ENCODE data around the gene NIM1K. TPM values are rescaled to one million over a fixed set of nuclear protein-coding genes. Genes with fewer than 3 reads are reported as not detected.

NIM1K gene
- total and polyA plus RNA-seq, 2 of the 13 experiments (the other 11 are each of a cell fraction or from before 2014, with no cell fraction given), result 0.04 TPM; not detected in 1

- Histone ChIP-seq H3K36me3 (replicated peaks in 1 of 2; ENCODE audit: control insufficient read depth in 1 of 2, insufficient read depth in 2 of 2, low read length in 2 of 2) (no peaks in the 10 kb centered on the region), H3K27ac (ENCODE audit: extremely low read length, insufficient read depth, low read length) (no peak overlapping the region), H3K9ac (ENCODE audit: insufficient read depth, low read depth, low read length) (no peak overlapping the region), H4K20me1 (ENCODE audit: insufficient read depth, low read length) (no peaks in the 10 kb centered on the region), H3K4me1 (ENCODE audit: insufficient read depth, low read length) (no peaks in the 10 kb centered on the region), H3K27me3 (ENCODE audit: control insufficient read depth in 1 of 2, insufficient read depth in 2 of 2, low read length in 2 of 2) (no peaks in the 10 kb centered on the region), H3K4me2 (ENCODE audit: low read depth, low read length) (no peak overlapping the region), H2AFZ (ENCODE audit: low read length) (no peak overlapping the region), H3K4me3 (replicated peaks in 1 of 3; ENCODE audit: insufficient read depth in 1 of 3, low read depth in 2 of 3, low read length in 3 of 3) (no peak overlapping the region), H3K79me2 (ENCODE audit: insufficient read depth, low read length) (no peaks in the 10 kb centered on the region), H3K9me3 (ENCODE audit: low read length) (no peaks in the 10 kb centered on the region)
- 67% methylated on average over 15 of the region's 15 CpGs for WGBS (ENCODE audit: low lambda C conversion rate)
- TF ChIP-seq NAIF1 (CRISPR knock-in tag; IDR thresholded peaks at IDR 0.05; ENCODE audit: borderline replicate concordance) (no peak), NBN (conservative IDR thresholded peaks at IDR 0.05) (no peak), DDIT3 (CRISPR knock-in tag; IDR thresholded peaks at IDR 0.05) (no peak), ERF (CRISPR knock-in tag; IDR thresholded peaks at IDR 0.05) (no peak), ZNF414 (CRISPR knock-in tag; IDR thresholded peaks at IDR 0.05) (no peak), RBAK (CRISPR knock-in tag; IDR thresholded peaks at IDR 0.05) (no peak)
- CTCF ChIA-PET (ENCODE audit: low intra/inter-chr PET ratio, low total read pairs), result no interaction called here
- intact Hi-C loops (cut with micrococcal nuclease; ENCODE audit: unreplicated experiment) (no loop called here), in situ Hi-C loops (cut with HindIII; ENCODE audit: extremely low pct_ligation_motif_present, low pct_unique_long_range_greater_than_20kb) (no loop called here)
- no peak for DNase-seq (ENCODE audit: low spot score)
- POLR2A ChIA-PET, result no interaction called here
- FAIRE-seq, result no peak
- ATAC-seq, result no peak
- no TSS peak for BruUV-seq (replicated peaks)
Observed at GRCh38 chr5:43232943-43233833, 41.2 kb downstream of the NIM1K start.

GRCh38 chr5:43233946-43234345, 41.9 kb downstream of the NIM1K start:
- ChIA-PET CTCF (ENCODE audit: low intra/inter-chr PET ratio, low total read pairs) (no interaction called here), POLR2A (no interaction called here)
- BruUV-seq (replicated peaks), result no TSS peak
- H3K27me3 ChIP-seq (ENCODE audit: control insufficient read depth in 1 of 2, insufficient read depth in 2 of 2, low read length in 2 of 2), result no peaks in the 10 kb centered on the region
- no peaks in the 10 kb centered on the region for H3K36me3 ChIP-seq (replicated peaks in 1 of 2; ENCODE audit: control insufficient read depth in 1 of 2, insufficient read depth in 2 of 2, low read length in 2 of 2)
- H3K79me2 ChIP-seq (ENCODE audit: insufficient read depth, low read length), result no peaks in the 10 kb centered on the region
- under 1% methylated on average over 3 of the region's 3 CpGs for WGBS (ENCODE audit: low lambda C conversion rate)
- no peaks in the 10 kb centered on the region for H4K20me1 ChIP-seq (ENCODE audit: insufficient read depth, low read length)
- no peak overlapping the region for H3K27ac ChIP-seq (ENCODE audit: extremely low read length, insufficient read depth, low read length)
- no peaks in the 10 kb centered on the region for H3K4me1 ChIP-seq (ENCODE audit: insufficient read depth, low read length)
- FAIRE-seq (no peak), ATAC-seq (no peak), DNase-seq (ENCODE audit: low spot score) (no peak)
- H2AFZ ChIP-seq (ENCODE audit: low read length), result no peak overlapping the region
- no peak overlapping the region for H3K9ac ChIP-seq (ENCODE audit: insufficient read depth, low read depth, low read length)
- H3K9me3 ChIP-seq (ENCODE audit: low read length), result no peaks in the 10 kb centered on the region
- no peak overlapping the region for H3K4me2 ChIP-seq (ENCODE audit: low read depth, low read length)
- TF ChIP-seq NFYB (CRISPR knock-in tag; IDR thresholded peaks at IDR 0.05), result no peak
- TF ChIP-seq SMAD3 (CRISPR knock-in tag; IDR thresholded peaks at IDR 0.05), result no peak
- TF ChIP-seq SALL1 (CRISPR knock-in tag; IDR thresholded peaks at IDR 0.05), result no peak
- no peak for TF ChIP-seq ZNF616 (CRISPR knock-in tag; IDR thresholded peaks at IDR 0.05; ENCODE audit: low read depth)
- no peak for TF ChIP-seq ZNF33B (CRISPR knock-in tag; IDR thresholded peaks at IDR 0.05)
- no peak for TF ChIP-seq ISX (CRISPR knock-in tag; conservative IDR thresholded peaks at IDR 0.05)
- no peak overlapping the region for H3K4me3 ChIP-seq (replicated peaks in 1 of 3; ENCODE audit: insufficient read depth in 1 of 3, low read depth in 2 of 3, low read length in 3 of 3)
- intact Hi-C loops (cut with micrococcal nuclease; ENCODE audit: unreplicated experiment) (no loop called here), in situ Hi-C loops (cut with HindIII; ENCODE audit: extremely low pct_ligation_motif_present, low pct_unique_long_range_greater_than_20kb) (no loop called here)
